LHCN-M2 (cell line): ENCODE data around the gene RIT2. TPM values are rescaled to one million over a fixed set of nuclear protein-coding genes. Genes with fewer than 3 reads are reported as not detected.

Source experiments
- DNase-seq: peaks from one replicate; pipeline ENCODE4 v3.0.0-alpha.2; 2012; ENCODE audit warnings: low read depth
- total RNA-seq: library from RNA; depleted of rRNA; stranded (reverse); fragments of >200 nt; gene quantifications from 2 replicates; pipeline ENCODE4 v1.2.3, GENCODE V29; 2014

The RIT2 gene
- total RNA-seq, 1 experiment from 2014 or later, result not detected

GRCh38 chr18:43081396-43081795 lies 34.1 kb downstream of the RIT2 start:
- DNase-seq, result no peak

GRCh38 chr18:43080671-43081070 lies 34.8 kb downstream of the RIT2 start:
- DNase-seq, result no peak

GRCh38 chr18:43079422-43079821 lies 36.1 kb downstream of the RIT2 start:
- DNase-seq, result no peak

GRCh38 chr18:43078478-43079092 lies 36.9 kb downstream of the RIT2 start:
- DNase-seq, result no peak

- DNase-seq, result no peak
Observed at GRCh38 chr18:43077510-43078308, 37.8 kb downstream of the RIT2 start.

- no peak for DNase-seq
Observed at GRCh38 chr18:43073771-43074170, 41.7 kb downstream of the RIT2 start.

GRCh38 chr18:43068781-43069180 lies 46.7 kb downstream of the RIT2 start:
- no peak for DNase-seq

- no peak for DNase-seq
Observed at GRCh38 chr18:43067570-43067969, 47.9 kb downstream of the RIT2 start.

GRCh38 chr18:43061816-43062215 lies 53.7 kb downstream of the RIT2 start:
- DNase-seq, result no peak

GRCh38 chr18:43061318-43061717 lies 54.2 kb downstream of the RIT2 start:
- no peak for DNase-seq

- DNase-seq, result no peak
Observed at GRCh38 chr18:43060020-43060419, 55.5 kb downstream of the RIT2 start.

- no peak for DNase-seq
Observed at GRCh38 chr18:43054815-43055519, 60.5 kb downstream of the RIT2 start.

- no peak for DNase-seq
Observed at GRCh38 chr18:43049021-43049420, 66.5 kb downstream of the RIT2 start.

GRCh38 chr18:43046322-43046721 lies 69.2 kb downstream of the RIT2 start:
- no peak for DNase-seq

- DNase-seq, result no peak
Observed at GRCh38 chr18:43043626-43044025, 71.9 kb downstream of the RIT2 start.

GRCh38 chr18:43040281-43040680 lies 75.2 kb downstream of the RIT2 start:
- no peak for DNase-seq

GRCh38 chr18:43034683-43035500 lies 80.6 kb downstream of the RIT2 start:
- no peak for DNase-seq

GRCh38 chr18:43031169-43031568 lies 84.3 kb downstream of the RIT2 start:
- no peak for DNase-seq

GRCh38 chr18:43029414-43029813 lies 86.1 kb downstream of the RIT2 start:
- no peak for DNase-seq

- DNase-seq, result no peak
Observed at GRCh38 chr18:43022874-43023273, 92.6 kb downstream of the RIT2 start.

- no peak for DNase-seq
Observed at GRCh38 chr18:43017622-43018021, 97.9 kb downstream of the RIT2 start.

GRCh38 chr18:43013486-43013885 lies 102.0 kb downstream of the RIT2 start:
- no peak for DNase-seq
